Right renal cortex interstitium (tissue), 3 donors: ENCODE data around the gene C2. TPM values are rescaled to one million over a fixed set of nuclear protein-coding genes. Genes with fewer than 3 reads are reported as not detected.
"Not testable (repeated sequence)": the region's sequence is repeated elsewhere in the genome, so short reads cannot be mapped to it uniquely, and the experiment has no call there.

Experiments
- DNase-seq, 3 donors: peaks; one replicate each; pipeline ENCODE4 v3.0.0-alpha.2; 2013; ENCODE audit warnings: low read depth in 3 of 3, low spot score in 2 of 3
- polyA plus RNA-seq, 3 donors: library from polyadenylated mRNA; unstranded; fragments of 120-200 nt; gene quantifications; one replicate each; pipeline ENCODE4 v1.2.1, GENCODE V29; 2013; ENCODE audit not compliant: insufficient read length in 3 of 3

Gene C2
- polyA plus RNA-seq, 3 donors, result 3.3 to 4.3 (median 4.0) TPM

GRCh38 chr6:31972709-31973350 lies 45.3 kb downstream of the C2 start:
- DNase-seq, result no peak

- not testable (repeated sequence) for DNase-seq
Observed at GRCh38 chr6:31976065-31976464, 48.5 kb downstream of the C2 start.

- DNase-seq, result no peak
Observed at GRCh38 chr6:31977816-31978431, 50.4 kb downstream of the C2 start.

GRCh38 chr6:31978831-31979230 lies 51.3 kb downstream of the C2 start:
- DNase-seq, result no peak

- no peak for DNase-seq
Observed at GRCh38 chr6:31979238-31979898, 51.9 kb downstream of the C2 start.

GRCh38 chr6:31980195-31980876 lies 52.8 kb downstream of the C2 start:
- not testable (repeated sequence) for DNase-seq

- not testable (repeated sequence) for DNase-seq
Observed at GRCh38 chr6:31980998-31981397, 53.5 kb downstream of the C2 start.

GRCh38 chr6:31981744-31982143 lies 54.2 kb downstream of the C2 start, which contains the start of gene C4A:
C4A (plus strand) TSS chr6:31982057; CDS start chr6:31982108, 51 bp downstream.
- DNase-seq, result not testable (repeated sequence)

- DNase-seq, result not testable (repeated sequence)
Observed at GRCh38 chr6:31989363-31989762, 61.8 kb downstream of the C2 start.

- DNase-seq, result not testable (repeated sequence)
Observed at GRCh38 chr6:31994421-31994820, 66.9 kb downstream of the C2 start.

Other genes starting within 250 kb of the C2 start
- gene LY6G5C, start 246.7 kb upstream of the C2 start, polyA plus RNA-seq, result 1 to 10 TPM; 2.4 to 3.2 (median 2.5) TPM
- 10 to 100 TPM; 54.8 to 57.3 (median 55.2) TPM for gene ABHD16A, start 224.4 kb upstream of the C2 start, polyA plus RNA-seq
- 1 to 10 TPM in 1 of 3 donors, under 1 TPM in 2; 0.44 to 1.5 (median 0.98) TPM for gene LY6G6F, start 220.9 kb upstream of the C2 start, polyA plus RNA-seq
- under 1 TPM in 1 of 3 donors, not detected in 2; 0.34 TPM for gene LY6G6D, start 212.4 kb upstream of the C2 start, polyA plus RNA-seq
- under 1 TPM; 0.18 to 0.28 (median 0.22) TPM for gene LY6G6C, start 206.0 kb upstream of the C2 start, polyA plus RNA-seq
- gene MPIG6B, start 204.3 kb upstream of the C2 start, polyA plus RNA-seq, result 1 to 10 TPM; 1.1 to 2.3 (median 1.4) TPM
- 100 to 1,000 TPM; 157 to 166 (median 162) TPM for gene DDAH2, start 198.4 kb upstream of the C2 start, polyA plus RNA-seq
- 100 to 1,000 TPM; 313 to 334 (median 325) TPM for gene CLIC1, start 191.2 kb upstream of the C2 start, polyA plus RNA-seq
- 10 to 100 TPM; 13.8 to 16.7 (median 15.3) TPM for gene MSH5, start 187.7 kb upstream of the C2 start, polyA plus RNA-seq
- 1 to 10 TPM; 2.1 to 7.4 (median 6.0) TPM for gene SAPCD1, start 165.1 kb upstream of the C2 start, polyA plus RNA-seq
- 1 to 10 TPM; 6.8 to 9.4 (median 8.5) TPM for gene VWA7, start 150.4 kb upstream of the C2 start, polyA plus RNA-seq
- 10 to 100 TPM; 57.2 to 59.4 (median 58.1) TPM for gene VARS1, start 132.0 kb upstream of the C2 start, polyA plus RNA-seq
- gene LSM2, start 120.8 kb upstream of the C2 start, polyA plus RNA-seq, result 10 to 100 TPM; 86.8 to 93.1 (median 87.3) TPM
- gene HSPA1L, start 112.4 kb upstream of the C2 start, polyA plus RNA-seq, result 1 to 10 TPM; 4.1 to 4.3 (median 4.3) TPM
- gene HSPA1A, start 112.2 kb upstream of the C2 start, polyA plus RNA-seq, result 100 to 1,000 TPM in 1 of 3 donors, 10 to 100 TPM in 2; 83.5 to 115 (median 87.1) TPM
- gene HSPA1B, start 100.0 kb upstream of the C2 start, polyA plus RNA-seq, result 100 to 1,000 TPM; 112 to 164 (median 134) TPM
- gene NEU1, start 64.9 kb upstream of the C2 start, polyA plus RNA-seq, result 10 to 100 TPM; 69.0 to 89.7 (median 77.5) TPM
- 10 to 100 TPM; 34.7 to 45.8 (median 43.8) TPM for gene SLC44A4, start 48.7 kb upstream of the C2 start, polyA plus RNA-seq
- gene EHMT2, start 30.0 kb upstream of the C2 start, polyA plus RNA-seq, result 10 to 100 TPM; 67.9 to 74.0 (median 68.5) TPM
- gene ZBTB12, start 25.6 kb upstream of the C2 start, polyA plus RNA-seq, result 10 to 100 TPM; 23.5 to 27.3 (median 25.5) TPM
- gene CFB, start 18.4 kb downstream of the C2 start, polyA plus RNA-seq, result 10 to 100 TPM in 1 of 3 donors, 1 to 10 TPM in 2; 5.0 to 17.5 (median 5.7) TPM
- gene NELFE, start 31.3 kb downstream of the C2 start, polyA plus RNA-seq, result 10 to 100 TPM; 90.8 to 94.0 (median 92.7) TPM
- 10 to 100 TPM; 35.7 to 49.2 (median 37.6) TPM for gene SKIC2, start 31.5 kb downstream of the C2 start, polyA plus RNA-seq
- 10 to 100 TPM; 25.7 to 26.8 (median 26.0) TPM for gene DXO, start 44.4 kb downstream of the C2 start, polyA plus RNA-seq
- 10 to 100 TPM; 10.9 to 22.9 (median 13.1) TPM for gene C4A, start 54.3 kb downstream of the C2 start, polyA plus RNA-seq
- gene C4B, start 87.1 kb downstream of the C2 start, polyA plus RNA-seq, result 10 to 100 TPM; 12.0 to 24.1 (median 14.0) TPM
- gene CYP21A2, start 110.7 kb downstream of the C2 start, polyA plus RNA-seq, result 1 to 10 TPM in 1 of 3 donors, under 1 TPM in 2; 0.55 to 1.3 (median 0.58) TPM
- 1 to 10 TPM; 2.4 to 2.7 (median 2.5) TPM for gene TNXB, start 181.6 kb downstream of the C2 start, polyA plus RNA-seq
- 10 to 100 TPM; 83.2 to 94.0 (median 84.1) TPM for gene ATF6B, start 200.5 kb downstream of the C2 start, polyA plus RNA-seq
- 1 to 10 TPM; 7.0 to 7.5 (median 7.5) TPM for gene FKBPL, start 202.6 kb downstream of the C2 start, polyA plus RNA-seq
- 1 to 10 TPM; 2.0 to 2.5 (median 2.1) TPM for gene PRRT1, start 224.2 kb downstream of the C2 start, polyA plus RNA-seq
- 10 to 100 TPM; 28.5 to 32.0 (median 28.8) TPM for gene PPT2, start 226.4 kb downstream of the C2 start, polyA plus RNA-seq
- 10 to 100 TPM; 13.7 to 16.5 (median 16.3) TPM for gene EGFL8, start 236.9 kb downstream of the C2 start, polyA plus RNA-seq
- gene AGPAT1, start 248.4 kb downstream of the C2 start, polyA plus RNA-seq, result 100 to 1,000 TPM in 1 of 3 donors, 10 to 100 TPM in 2; 93.5 to 106 (median 99.4) TPM